ENCODE results near the gene KANSL1. TPM values are rescaled to one million over a fixed set of nuclear protein-coding genes. Genes with fewer than 3 reads are reported as not detected.

KANSL1 gene
- total RNA-seq, 2 donors from 2014 or later: 86.5 to 102 TPM

DNA sequence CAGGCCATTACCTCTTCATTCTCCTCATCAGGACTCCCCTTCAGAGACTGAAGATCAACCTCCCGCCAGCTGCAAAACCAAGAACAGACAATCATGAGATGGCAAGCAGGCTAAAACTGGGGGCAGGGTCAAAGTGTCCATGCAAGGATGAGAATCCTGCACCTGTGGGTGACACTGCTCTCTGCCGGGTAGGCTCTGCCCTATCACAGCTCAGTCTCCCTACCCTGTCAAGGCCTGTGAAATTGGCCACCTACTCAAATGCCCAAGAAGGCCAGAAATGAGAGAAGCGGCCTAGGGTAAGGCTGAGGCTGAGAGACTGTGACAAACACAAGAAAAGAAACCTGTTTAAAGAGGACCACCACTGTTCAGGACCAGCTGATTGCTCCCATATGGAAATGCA, 159.8 kb downstream of the KANSL1 start:
- Histone ChIP-seq H3K36me3 (peaks cover 73% of the 10 kb centered on the region), H3K27me3 (replicated peaks; ENCODE audit: insufficient read depth) (no peaks in the 10 kb centered on the region), H3K4me3 (no peak overlapping the region), H3K4me1 (ENCODE audit: control insufficient read depth in 1 of 2, low read depth in 2 of 2) (no peaks in the 10 kb centered on the region), H3K27ac (no peak overlapping the region), H3K9me3 (no peaks in the 10 kb centered on the region)
- ATAC-seq (ENCODE audit: insufficient number of reproducible peaks, low FRiP score, low read depth) (no peak), DNase-seq (ENCODE audit: low spot score) (no peak)
- TF ChIP-seq, protein P1, sequence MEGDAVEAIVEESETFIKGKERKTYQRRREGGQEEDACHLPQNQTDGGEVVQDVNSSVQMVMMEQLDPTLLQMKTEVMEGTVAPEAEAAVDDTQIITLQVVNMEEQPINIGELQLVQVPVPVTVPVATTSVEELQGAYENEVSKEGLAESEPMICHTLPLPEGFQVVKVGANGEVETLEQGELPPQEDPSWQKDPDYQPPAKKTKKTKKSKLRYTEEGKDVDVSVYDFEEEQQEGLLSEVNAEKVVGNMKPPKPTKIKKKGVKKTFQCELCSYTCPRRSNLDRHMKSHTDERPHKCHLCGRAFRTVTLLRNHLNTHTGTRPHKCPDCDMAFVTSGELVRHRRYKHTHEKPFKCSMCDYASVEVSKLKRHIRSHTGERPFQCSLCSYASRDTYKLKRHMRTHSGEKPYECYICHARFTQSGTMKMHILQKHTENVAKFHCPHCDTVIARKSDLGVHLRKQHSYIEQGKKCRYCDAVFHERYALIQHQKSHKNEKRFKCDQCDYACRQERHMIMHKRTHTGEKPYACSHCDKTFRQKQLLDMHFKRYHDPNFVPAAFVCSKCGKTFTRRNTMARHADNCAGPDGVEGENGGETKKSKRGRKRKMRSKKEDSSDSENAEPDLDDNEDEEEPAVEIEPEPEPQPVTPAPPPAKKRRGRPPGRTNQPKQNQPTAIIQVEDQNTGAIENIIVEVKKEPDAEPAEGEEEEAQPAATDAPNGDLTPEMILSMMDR (IDR thresholded peaks at IDR 0.05): no peak

DNA sequence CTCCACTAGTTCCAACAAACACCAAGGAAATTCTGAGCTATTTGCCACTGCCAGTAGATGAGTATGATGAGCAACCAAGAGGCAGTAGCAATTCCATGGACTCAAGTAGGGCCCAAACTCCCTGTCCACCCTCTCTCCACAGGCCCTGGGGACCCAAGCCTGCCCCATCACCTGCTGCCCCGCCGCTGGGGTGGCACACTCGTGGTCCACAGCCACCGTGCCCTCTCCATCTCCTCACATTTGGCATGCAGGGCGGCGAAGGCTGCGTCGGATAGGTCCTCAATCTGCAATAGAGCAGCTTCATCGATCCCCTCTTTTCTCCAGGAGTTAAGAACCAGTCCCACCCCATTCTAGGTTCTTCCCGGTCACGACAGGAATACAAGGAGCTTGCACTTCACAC, 160.3 kb downstream of the KANSL1 start:
- Histone ChIP-seq H3K27ac (no peak overlapping the region), H3K36me3 (peaks cover 69% of the 10 kb centered on the region), H3K4me1 (ENCODE audit: control insufficient read depth in 1 of 2, low read depth in 2 of 2) (no peaks in the 10 kb centered on the region), H3K4me3 (no peak overlapping the region), H3K27me3 (replicated peaks; ENCODE audit: insufficient read depth) (no peaks in the 10 kb centered on the region), H3K9me3 (no peaks in the 10 kb centered on the region)
- ATAC-seq (ENCODE audit: insufficient number of reproducible peaks, low FRiP score, low read depth): no peak
- TF ChIP-seq, protein P1 (IDR thresholded peaks at IDR 0.05): no peak
- no peak for DNase-seq (ENCODE audit: low spot score)

DNA sequence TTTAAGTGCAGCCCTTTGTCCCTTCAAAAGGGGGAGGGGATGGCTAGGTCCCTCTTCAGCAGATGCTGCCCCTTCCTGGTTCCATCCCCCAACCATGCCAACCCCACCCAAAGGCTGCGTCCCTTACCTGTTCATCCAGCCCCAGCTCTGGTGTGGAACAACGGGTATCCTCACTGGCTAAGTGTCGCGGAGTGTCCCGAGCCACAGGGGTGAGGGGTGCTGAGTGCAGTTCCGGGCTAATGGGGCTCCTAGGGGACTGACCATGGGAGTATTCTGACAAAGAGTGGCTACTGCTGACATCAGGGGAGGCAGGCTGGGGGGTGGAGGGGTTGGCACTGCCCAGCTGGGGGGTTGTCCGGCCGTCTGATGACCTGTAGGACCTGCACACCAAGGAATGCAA, 161.3 kb downstream of the KANSL1 start:
- ATAC-seq (ENCODE audit: insufficient number of reproducible peaks, low FRiP score, low read depth) (no peak), DNase-seq (ENCODE audit: low spot score) (no peak)
- Histone ChIP-seq H3K4me1 (ENCODE audit: control insufficient read depth in 1 of 2, low read depth in 2 of 2) (no peaks in the 10 kb centered on the region), H3K4me3 (no peak overlapping the region), H3K27me3 (replicated peaks; ENCODE audit: insufficient read depth) (no peaks in the 10 kb centered on the region), H3K27ac (no peak overlapping the region), H3K36me3 (peaks cover 61% of the 10 kb centered on the region), H3K9me3 (no peaks in the 10 kb centered on the region)
- TF ChIP-seq, protein P1 (IDR thresholded peaks at IDR 0.05): no peak

DNA sequence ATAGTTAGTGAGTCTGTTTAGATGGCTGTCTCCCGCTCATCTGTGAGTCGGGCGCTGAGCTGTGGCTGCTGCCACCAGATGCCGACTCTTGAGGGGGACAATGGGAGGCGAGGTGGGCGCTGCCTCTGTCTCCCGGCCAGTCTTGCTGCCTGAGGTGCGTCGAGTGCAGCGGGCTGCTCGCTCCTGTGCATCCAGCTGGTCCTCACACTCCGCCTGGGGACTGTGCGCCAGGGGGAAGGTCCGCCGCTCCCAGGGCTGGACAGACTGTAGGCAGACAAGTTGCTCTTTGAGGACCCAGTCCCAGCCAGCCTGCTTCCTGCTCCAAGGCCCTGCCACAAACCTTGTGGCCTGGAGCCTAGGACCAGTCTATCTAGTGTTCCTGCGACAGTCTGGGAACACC, 161.8 kb downstream of the KANSL1 start:
- Histone ChIP-seq H3K4me3 (no peak overlapping the region), H3K36me3 (peaks cover 56% of the 10 kb centered on the region), H3K9me3 (no peaks in the 10 kb centered on the region), H3K27me3 (replicated peaks; ENCODE audit: insufficient read depth) (no peaks in the 10 kb centered on the region), H3K4me1 (ENCODE audit: control insufficient read depth in 1 of 2, low read depth in 2 of 2) (no peaks in the 10 kb centered on the region), H3K27ac (no peak overlapping the region)
- TF ChIP-seq, protein P1 (IDR thresholded peaks at IDR 0.05): no peak
- DNase-seq (ENCODE audit: low spot score): no peak
- no peak for ATAC-seq (ENCODE audit: insufficient number of reproducible peaks, low FRiP score, low read depth)

DNA sequence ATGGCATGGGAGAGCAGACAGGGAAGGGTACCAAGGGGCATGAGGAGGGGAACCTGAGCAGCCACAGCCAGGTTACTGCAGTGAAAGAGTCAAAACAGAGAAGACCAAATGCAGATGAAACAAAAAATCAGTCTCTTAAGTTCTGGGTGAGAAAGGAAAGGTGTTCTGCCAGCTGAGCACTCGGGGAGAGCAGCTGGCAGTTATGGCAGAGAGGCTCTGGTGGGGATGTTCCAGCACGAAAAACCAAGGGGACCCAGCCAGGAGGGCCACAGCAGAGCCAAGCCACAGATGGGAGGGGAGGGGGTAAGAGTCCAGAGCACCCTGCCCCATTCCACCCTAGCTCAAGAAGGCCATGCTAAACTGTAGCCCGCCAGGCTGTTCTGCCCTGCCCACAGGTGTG, 162.5 kb downstream of the KANSL1 start:
- Histone ChIP-seq H3K9me3 (no peaks in the 10 kb centered on the region), H3K4me1 (ENCODE audit: control insufficient read depth in 1 of 2, low read depth in 2 of 2) (no peaks in the 10 kb centered on the region), H3K27ac (no peak overlapping the region), H3K36me3 (peaks cover 55% of the 10 kb centered on the region), H3K4me3 (no peak overlapping the region), H3K27me3 (replicated peaks; ENCODE audit: insufficient read depth) (no peaks in the 10 kb centered on the region)
- TF ChIP-seq, protein P1 (IDR thresholded peaks at IDR 0.05): no peak
- DNase-seq (ENCODE audit: low spot score) (no peak), ATAC-seq (ENCODE audit: insufficient number of reproducible peaks, low FRiP score, low read depth) (no peak)

Data from thoracic aorta (tissue), 2 donors.